ES-I3 (cell line): ENCODE measurements around the gene ANKRD63.

Source experiments
- H3K36me3 ChIP-seq: 2 replicates; pipeline ENCODE4 v1.6.1; 2013; ENCODE audit warnings: mild to moderate bottlenecking, low read length, control low read depth, moderate library complexity; ENCODE audit not compliant: insufficient read depth
- H3K4me1 ChIP-seq: 2 replicates; pipeline ENCODE4 v1.6.1; 2013; ENCODE audit warnings: mild to moderate bottlenecking, control low read depth, low read length; ENCODE audit not compliant: insufficient read depth
- H3K9ac ChIP-seq: 2 replicates; pipeline ENCODE4 v1.6.1; 2013; ENCODE audit warnings: low read depth, mild to moderate bottlenecking, low read length, moderate library complexity
- H3K9me3 ChIP-seq: 2 replicates; pipeline ENCODE4 v1.6.1; 2013; ENCODE audit warnings: mild to moderate bottlenecking, low read length, moderate library complexity; ENCODE audit not compliant: control insufficient read depth, insufficient read depth

The ANKRD63 gene

DNA sequence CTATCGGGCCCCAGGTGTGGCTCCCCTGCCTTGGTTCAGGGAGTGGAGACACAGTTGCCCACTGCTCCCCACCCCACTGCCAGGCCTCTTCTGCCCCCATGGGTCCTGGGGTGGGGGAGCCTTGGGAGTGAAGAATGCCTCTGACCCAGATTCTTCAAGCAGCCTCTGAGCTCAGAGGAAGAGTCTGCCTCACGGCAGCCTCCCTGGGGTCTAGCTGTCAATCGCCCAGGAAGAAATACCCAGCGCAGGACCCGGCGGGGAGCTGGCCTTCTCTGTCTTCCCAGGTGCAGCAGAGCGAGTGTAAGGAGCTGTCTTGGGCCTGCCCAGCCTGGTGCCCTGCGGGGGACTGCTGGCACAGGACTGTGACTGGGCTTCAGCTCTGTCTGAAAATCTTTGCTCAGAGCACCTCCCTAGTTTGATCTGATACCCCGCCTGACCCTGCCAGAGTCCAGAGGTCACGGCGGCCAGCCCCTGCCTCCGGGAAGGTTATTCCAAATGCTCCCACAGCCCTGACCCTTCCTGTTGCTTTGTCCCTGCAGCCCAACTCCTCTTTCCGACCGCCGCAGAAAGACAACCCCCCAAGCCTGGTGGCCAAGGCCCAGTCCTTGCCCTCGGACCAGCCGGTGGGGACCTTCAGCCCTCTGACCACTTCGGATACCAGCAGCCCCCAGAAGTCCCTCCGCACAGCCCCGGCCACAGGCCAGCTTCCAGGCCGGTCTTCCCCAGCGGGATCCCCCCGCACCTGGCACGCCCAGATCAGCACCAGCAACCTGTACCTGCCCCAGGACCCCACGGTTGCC is 11.0 kb downstream of the ANKRD63 start:
- Histone ChIP-seq H3K9me3 (no peaks in the 10 kb centered on the region), H3K36me3 (no peaks in the 10 kb centered on the region), H3K9ac (no peak overlapping the region), H3K4me1 (peaks cover 3% of the 10 kb centered on the region; the same call in 1 of the 2 replicates)

DNA sequence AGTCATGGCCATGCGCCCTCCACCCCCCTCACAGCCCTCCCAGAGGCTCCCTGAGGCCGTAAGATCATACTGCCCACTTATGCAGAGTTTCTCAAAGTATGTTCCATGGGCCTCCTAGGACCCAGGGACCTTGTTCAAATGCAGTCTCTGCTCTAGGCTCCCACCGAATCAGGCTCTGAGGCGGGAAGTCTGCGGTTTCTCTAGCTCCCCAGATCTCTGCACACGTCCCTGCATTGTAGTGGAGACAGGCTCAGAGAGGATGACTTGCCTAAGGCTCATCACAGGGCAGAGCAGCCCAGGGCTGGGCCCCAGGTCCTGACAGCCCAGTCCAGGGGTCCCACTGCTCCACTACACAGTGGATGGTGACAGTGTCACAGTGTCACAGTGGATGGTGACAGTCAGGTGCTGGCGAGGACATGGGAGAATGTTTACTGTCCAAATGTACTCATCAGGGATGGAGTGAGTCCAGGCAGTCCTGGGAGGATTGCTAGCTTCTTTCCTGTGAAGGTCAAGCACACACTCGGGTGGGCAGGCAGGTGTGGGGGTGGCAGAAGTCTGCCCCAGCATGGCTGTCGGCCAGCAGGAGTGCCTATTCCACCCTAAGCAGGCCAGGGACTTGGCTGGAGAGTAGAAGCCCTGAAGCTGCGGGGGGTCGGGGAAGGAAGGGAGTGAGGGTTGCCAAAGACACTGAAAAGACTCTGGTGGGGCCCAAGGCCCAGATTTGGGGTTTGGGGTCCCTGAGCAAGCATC is 12.4 kb downstream of the ANKRD63 start:
- Histone ChIP-seq H3K36me3 (no peaks in the 10 kb centered on the region), H3K9ac (no peak overlapping the region)

DNA sequence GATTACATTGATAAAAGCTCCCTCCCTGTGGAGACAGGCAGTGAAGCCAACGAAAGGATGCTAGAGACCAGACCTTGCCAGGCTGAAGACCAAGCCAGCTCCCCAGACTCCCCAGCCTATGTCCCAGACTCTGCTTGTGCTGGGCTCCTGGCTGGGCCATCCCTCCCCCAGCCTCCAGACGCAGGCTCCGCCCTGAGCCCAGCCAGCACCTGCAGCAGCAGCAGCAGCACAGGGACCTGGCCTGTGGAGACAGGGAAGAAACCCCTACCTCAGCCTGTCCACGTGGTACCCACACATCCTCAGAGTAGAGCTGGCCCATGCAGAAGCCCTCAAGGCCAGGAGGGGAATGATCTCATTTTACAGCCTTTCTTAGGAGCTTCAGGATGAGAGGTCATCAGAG is 13.3 kb downstream of the ANKRD63 start:
- Histone ChIP-seq H3K9me3 (no peaks in the 10 kb centered on the region), H3K9ac (no peak overlapping the region), H3K36me3 (no peaks in the 10 kb centered on the region), H3K4me1 (peaks cover 10% of the 10 kb centered on the region; the same call in 1 of the 2 replicates)

More for the DNA sequence above, 12.4 kb downstream of the ANKRD63 start:
- Histone ChIP-seq H3K4me1 (peaks cover 10% of the 10 kb centered on the region; the same call in 1 of the 2 replicates), H3K9me3 (no peaks in the 10 kb centered on the region)

DNA sequence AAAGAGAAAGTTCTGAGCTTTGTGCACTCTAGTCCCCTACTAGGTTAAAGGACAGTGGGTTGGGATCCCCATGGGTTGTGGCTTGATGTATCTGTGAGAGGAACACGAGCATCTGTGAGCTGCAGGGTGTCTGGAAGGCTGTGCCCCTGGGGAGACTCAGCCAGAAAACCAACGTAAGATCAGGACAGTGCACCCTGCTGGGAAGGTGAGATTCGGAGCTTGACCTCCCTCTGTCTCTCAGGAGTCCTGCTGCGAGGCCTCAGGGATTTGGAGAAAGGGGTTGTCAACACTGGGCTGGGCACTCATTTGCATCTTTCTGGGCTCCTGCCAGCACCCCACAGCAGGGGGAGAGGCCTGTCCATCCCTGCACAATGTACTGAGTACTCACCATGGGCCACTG is 15.2 kb downstream of the ANKRD63 start:
- H3K9ac ChIP-seq, result no peak overlapping the region
- no peaks in the 10 kb centered on the region for H3K36me3 ChIP-seq
- H3K9me3 ChIP-seq, result no peaks in the 10 kb centered on the region
- peaks cover 13% of the 10 kb centered on the region; the same call in 1 of the 2 replicates for H3K4me1 ChIP-seq

DNA sequence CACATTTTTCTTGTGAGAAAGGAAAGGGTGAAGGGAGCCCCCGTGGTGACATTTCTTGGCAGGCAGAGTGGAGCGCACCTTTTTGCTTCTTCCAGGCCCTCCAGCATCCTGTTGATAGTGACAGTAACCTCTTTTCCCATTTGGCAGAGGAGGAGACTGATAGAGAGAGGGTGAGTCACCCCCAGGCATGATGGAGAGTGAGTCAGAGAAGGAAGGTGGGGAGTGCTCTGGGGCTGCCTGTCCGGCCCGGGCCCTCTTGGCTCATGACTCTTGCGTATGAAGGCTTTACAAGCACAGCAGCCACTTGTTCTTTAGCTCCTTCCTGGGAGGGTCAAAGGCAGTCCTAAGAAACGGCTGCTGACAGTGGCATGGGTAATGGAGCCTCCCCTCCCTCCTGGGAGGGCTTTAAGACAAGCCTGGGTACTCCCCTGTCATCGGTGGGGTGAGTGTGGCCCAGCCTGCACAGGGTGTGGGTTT is 16.0 kb downstream of the ANKRD63 start:
- H3K9ac ChIP-seq, result no peak overlapping the region
- H3K9me3 ChIP-seq, result no peaks in the 10 kb centered on the region
- no peaks in the 10 kb centered on the region for H3K36me3 ChIP-seq
- H3K4me1 ChIP-seq, result peaks cover 13% of the 10 kb centered on the region; the same call in 1 of the 2 replicates

DNA sequence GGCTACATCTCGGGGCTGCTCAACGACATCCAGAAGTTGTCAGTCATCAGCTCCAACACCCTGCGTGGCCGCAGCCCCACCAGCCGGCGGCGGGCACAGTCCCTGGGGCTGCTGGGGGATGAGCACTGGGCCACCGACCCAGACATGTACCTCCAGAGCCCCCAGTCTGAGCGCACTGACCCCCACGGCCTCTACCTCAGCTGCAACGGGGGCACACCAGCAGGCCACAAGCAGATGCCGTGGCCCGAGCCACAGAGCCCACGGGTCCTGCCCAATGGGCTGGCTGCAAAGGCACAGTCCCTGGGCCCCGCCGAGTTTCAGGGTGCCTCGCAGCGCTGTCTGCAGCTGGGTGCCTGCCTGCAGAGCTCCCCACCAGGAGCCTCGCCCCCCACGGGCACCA is 17.0 kb downstream of the ANKRD63 start:
- H3K4me1 ChIP-seq, result peaks cover 13% of the 10 kb centered on the region; the same call in 1 of the 2 replicates
- no peaks in the 10 kb centered on the region for H3K9me3 ChIP-seq
- H3K9ac ChIP-seq, result no peak overlapping the region
- H3K36me3 ChIP-seq, result no peaks in the 10 kb centered on the region

DNA sequence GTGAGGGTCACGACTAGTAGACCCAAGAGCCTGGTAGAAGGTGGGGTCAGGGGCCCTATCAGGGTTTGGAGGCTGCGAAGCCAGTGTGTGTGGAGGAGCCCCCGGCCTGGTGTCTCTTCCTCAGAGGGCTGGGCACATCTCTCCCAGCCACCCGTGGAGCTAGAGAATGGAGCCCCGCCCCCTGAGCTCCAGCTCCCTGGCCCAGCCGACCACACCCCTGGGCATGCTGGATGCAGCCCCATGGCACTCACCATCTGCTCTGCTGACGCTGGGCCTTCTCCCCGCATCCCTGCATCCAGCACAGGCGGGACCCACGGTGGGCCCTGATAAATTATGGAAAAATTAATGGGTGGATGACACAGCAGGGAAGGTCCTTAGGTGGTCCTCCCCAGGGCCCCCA is 17.5 kb downstream of the ANKRD63 start:
- Histone ChIP-seq H3K36me3 (no peaks in the 10 kb centered on the region), H3K9ac (no peak overlapping the region), H3K4me1 (peaks cover 13% of the 10 kb centered on the region; the same call in 1 of the 2 replicates), H3K9me3 (no peaks in the 10 kb centered on the region)

DNA sequence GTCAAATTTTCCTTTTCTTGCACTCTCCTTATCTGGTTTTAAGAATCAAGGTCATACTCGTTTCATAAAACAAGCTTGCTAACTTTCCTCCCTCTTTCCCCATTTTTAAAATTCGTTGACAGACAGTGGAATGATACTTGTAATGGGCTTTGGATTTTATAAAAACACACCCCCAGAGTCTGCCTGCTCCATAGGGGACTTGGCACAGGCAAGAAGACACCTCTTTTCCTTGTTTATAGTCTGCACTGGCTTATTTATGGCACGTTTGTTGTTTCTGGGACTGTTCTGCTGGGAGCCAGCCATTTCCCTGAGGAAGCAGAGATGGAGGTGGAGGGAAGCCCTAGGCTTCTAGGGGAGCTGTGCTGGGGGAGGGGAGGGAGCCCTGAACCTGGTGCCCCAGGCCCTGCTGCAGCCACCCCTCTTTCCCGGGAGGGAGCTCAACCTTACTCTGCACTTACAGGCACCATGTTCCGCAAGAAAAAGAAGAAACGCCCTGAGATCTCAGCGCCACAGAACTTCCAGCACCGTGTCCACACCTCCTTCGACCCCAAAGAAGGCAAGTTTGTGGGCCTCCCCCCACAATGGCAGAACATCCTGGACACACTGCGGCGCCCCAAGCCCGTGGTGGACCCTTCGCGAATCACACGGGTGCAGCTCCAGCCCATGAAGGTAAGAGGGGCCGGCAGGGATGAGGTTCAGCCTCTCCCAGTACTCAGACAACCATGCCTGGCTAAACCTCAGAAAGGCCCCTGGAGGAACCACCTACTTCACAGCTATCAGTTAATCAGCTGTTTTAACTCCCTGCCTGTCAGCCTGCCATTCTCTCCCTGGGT is 18.3 kb downstream of the ANKRD63 start:
- Histone ChIP-seq H3K9me3 (no peaks in the 10 kb centered on the region), H3K4me1 (peaks cover 13% of the 10 kb centered on the region; the same call in 1 of the 2 replicates), H3K36me3 (no peaks in the 10 kb centered on the region), H3K9ac (no peak overlapping the region)

DNA sequence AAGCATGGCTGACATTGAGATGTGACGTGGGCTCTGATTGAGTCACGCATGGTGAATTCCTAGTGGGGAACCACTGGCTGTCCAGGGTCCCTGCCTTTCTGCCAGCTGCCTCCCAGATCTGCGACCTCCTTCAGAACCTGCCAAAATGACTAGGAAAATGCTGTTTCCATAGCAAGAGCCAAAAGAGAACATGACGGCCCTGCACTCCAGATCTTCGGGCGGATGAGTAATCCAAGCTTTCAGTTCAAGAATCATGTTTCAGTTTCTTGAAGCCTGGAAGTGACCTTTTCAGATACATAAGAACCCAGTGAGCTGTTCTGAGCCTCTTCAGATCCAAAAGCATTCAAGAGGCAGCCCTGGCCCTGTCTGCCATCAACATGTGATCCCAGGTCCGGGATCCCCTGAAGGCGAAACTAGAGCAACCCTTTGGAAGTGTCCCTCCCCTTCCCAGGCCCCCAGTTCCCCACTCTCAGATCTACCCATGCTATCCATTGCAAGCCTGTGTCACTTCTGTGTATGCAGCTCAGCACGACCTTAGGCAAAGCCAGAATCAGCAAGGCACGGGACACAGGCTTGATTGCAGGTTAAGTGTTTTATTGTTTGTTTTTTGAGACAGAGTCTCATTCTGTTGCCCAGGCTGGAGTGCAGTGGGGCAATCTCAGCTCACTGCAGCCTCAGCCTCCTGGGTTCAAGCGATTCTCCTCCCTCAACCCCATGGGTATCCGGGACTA is 19.7 kb downstream of the ANKRD63 start:
- no peak overlapping the region for H3K9ac ChIP-seq
- H3K9me3 ChIP-seq, result no peaks in the 10 kb centered on the region
- H3K36me3 ChIP-seq, result no peaks in the 10 kb centered on the region
- H3K4me1 ChIP-seq, result peaks cover 23% of the 10 kb centered on the region

DNA sequence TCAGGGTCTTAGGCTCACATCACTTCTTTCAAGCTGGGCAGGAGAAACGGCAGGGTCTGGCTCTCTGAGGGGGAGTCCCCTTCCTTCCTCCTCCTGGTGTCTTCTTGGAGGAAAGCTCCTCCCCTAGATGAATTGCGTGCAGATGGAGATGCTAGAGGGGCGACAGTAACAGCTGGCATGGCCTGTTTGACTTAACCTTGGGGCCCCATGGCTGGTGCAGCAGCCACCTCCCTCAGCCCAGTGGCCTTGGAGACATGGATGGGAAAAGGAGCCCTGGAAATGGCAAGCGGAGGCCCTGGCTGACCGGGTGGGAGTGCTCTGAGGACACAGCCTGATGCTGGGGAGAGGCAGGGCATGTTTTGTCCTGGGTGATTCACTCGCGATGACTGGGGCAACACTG is 23.8 kb downstream of the ANKRD63 start:
- H3K4me1 ChIP-seq, result peaks cover 27% of the 10 kb centered on the region
- H3K36me3 ChIP-seq, result no peaks in the 10 kb centered on the region
- H3K9me3 ChIP-seq, result no peaks in the 10 kb centered on the region
- no peak overlapping the region for H3K9ac ChIP-seq

DNA sequence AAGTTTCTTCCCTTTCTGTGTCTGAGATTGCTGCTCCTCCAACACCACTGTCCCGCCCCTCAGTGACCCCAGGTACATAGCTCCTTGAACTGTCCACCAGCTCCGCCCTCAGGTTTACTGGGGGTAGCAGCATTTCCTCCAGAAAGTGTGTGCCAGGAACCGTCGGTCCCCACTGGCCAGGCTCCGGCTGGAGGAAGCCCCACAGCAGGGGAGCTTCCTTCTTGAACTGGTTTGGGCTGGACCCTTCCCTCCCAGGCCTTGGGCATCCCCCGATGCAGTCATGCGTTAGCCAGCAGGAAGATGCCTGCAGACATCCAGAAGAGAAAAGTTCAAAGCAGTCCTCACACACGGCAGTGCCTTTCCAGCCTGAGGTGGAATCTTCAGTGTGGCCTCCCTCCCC is 24.3 kb downstream of the ANKRD63 start:
- peaks cover 27% of the 10 kb centered on the region for H3K4me1 ChIP-seq
- H3K9ac ChIP-seq, result no peak overlapping the region
- no peaks in the 10 kb centered on the region for H3K9me3 ChIP-seq
- no peaks in the 10 kb centered on the region for H3K36me3 ChIP-seq

DNA sequence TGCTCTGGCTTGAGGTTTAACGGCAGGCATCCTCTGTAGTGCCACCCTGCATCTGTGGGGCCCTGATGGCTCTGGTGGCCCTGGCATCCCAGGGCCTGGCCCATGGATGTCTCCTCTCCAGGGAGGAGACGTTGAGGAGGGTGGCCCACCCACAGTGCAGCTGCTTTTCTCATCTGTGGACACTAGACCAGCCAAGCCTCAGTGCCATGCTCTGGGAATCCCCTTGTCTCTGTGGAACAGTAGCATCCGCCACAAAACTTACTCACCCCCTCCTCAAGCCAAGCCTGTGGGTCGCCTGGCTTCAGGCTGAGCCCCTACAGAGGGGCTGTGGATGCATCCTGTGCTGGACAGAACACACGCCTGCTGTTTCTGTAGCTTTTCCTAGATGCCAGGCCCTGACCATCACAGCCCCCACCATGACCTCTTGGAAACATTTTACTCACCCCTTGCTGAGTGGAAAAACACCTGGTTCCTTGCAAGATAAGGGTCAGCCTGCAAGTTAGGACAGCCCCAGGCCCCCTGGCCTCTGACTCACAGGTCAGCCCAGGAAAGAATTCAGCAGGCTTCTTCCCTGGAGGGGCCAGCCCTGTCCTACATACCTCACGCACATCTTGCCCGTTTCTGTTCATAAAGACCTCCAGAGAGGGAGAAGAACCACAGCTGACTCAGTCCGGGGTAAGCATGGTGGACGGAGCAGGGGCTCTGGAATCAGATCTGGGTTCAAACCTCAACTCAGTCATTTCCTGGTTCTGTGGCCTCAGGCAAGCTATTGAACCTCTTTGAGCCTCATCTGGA is 25.0 kb downstream of the ANKRD63 start:
- peaks cover 24% of the 10 kb centered on the region for H3K4me1 ChIP-seq
- no peak overlapping the region for H3K9ac ChIP-seq
- no peaks in the 10 kb centered on the region for H3K36me3 ChIP-seq
- H3K9me3 ChIP-seq, result no peaks in the 10 kb centered on the region

DNA sequence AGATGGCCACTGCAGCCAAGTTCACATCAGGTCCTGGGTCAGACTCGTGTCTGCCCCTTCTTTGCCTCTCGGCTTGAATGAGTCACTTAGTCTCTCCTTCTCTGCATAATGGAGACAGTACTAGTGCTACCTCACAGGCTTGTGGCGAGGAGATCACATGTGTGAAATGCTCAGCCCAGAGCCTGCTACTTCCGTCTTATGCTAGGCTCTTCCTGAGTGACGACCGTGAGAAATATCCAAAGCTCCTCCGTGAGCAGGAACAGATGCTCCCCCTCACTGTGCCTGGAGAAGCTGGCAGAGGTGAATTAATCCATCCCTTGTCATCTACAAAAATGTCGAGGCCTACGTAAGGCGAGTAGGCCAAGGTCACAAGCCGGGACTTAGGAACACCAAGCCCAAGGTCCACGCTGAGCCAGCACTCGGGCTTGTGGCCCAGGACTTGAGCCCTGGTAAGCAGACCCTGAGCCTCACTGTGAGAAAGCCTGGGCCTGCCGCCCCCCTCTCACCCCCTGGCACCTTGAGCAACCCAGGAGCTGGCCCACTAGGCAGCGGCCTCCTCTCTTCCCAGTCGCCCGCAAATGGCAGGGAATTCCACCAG is 26.1 kb downstream of the ANKRD63 start:
- Histone ChIP-seq H3K9ac (no peak overlapping the region), H3K4me1 (peaks cover 24% of the 10 kb centered on the region), H3K36me3 (no peaks in the 10 kb centered on the region)

More for the DNA sequence above, 26.1 kb downstream of the ANKRD63 start:
- no peaks in the 10 kb centered on the region for H3K9me3 ChIP-seq
